AG08396 (cell line): ENCODE measurements around the gene SHQ1.

Source experiments
- DNase-seq: peaks from one replicate; pipeline ENCODE4 v3.0.0; 2012; ENCODE audit warnings: low spot score, mixed read lengths

SHQ1 gene

GRCh38 chr3:72848703-72849081 lies 447 bp upstream of the SHQ1 start:
- no peak for DNase-seq

- no peak for DNase-seq
These were observed 963 bp downstream of the SHQ1 start for GRCh38 chr3:72847282-72847681.

GRCh38 chr3:72846166-72846565 lies 2.1 kb downstream of the SHQ1 start:
- no peak for DNase-seq

GRCh38 chr3:72844436-72844993 lies 3.7 kb downstream of the SHQ1 start:
- DNase-seq: no peak

- no peak for DNase-seq
These were observed 9.2 kb downstream of the SHQ1 start for GRCh38 chr3:72839057-72839456.

- no peak for DNase-seq
These were observed 11.3 kb downstream of the SHQ1 start for GRCh38 chr3:72836923-72837322.

GRCh38 chr3:72836416-72836815 lies 11.8 kb downstream of the SHQ1 start:
- no peak for DNase-seq

GRCh38 chr3:72830452-72831223 lies 17.6 kb downstream of the SHQ1 start:
- DNase-seq: no peak

- no peak for DNase-seq
These were observed 18.5 kb downstream of the SHQ1 start for GRCh38 chr3:72829701-72830100.

GRCh38 chr3:72821161-72821781 lies 27.0 kb downstream of the SHQ1 start:
- no peak for DNase-seq

GRCh38 chr3:72820415-72820814 lies 27.8 kb downstream of the SHQ1 start:
- DNase-seq: peak; percentile 9

- peak; percentile 49 for DNase-seq
These were observed 29.3 kb downstream of the SHQ1 start for GRCh38 chr3:72818905-72819304.

GRCh38 chr3:72818092-72818773 lies 30.0 kb downstream of the SHQ1 start:
- peak; percentile 25 for DNase-seq

- DNase-seq: no peak
These were observed 31.3 kb downstream of the SHQ1 start for GRCh38 chr3:72816862-72817355.

GRCh38 chr3:72814308-72814707 lies 33.9 kb downstream of the SHQ1 start:
- DNase-seq: no peak

GRCh38 chr3:72812201-72812600 lies 36.0 kb downstream of the SHQ1 start:
- no peak for DNase-seq

- DNase-seq: no peak
These were observed 36.7 kb downstream of the SHQ1 start for GRCh38 chr3:72811571-72811970.

- DNase-seq: no peak
These were observed 37.4 kb downstream of the SHQ1 start for GRCh38 chr3:72810659-72811434.

GRCh38 chr3:72810063-72810462 lies 38.2 kb downstream of the SHQ1 start:
- no peak for DNase-seq

- DNase-seq: no peak
These were observed 43.9 kb downstream of the SHQ1 start for GRCh38 chr3:72804361-72804760.

- DNase-seq: no peak
These were observed 44.7 kb downstream of the SHQ1 start for GRCh38 chr3:72803573-72803972.

- DNase-seq: no peak
These were observed 46.2 kb downstream of the SHQ1 start for GRCh38 chr3:72802001-72802400.
